Measurements from ENCODE around the gene ELP4. TPM values are rescaled to one million over a fixed set of nuclear protein-coding genes. Genes with fewer than 3 reads are reported as not detected.

The ELP4 gene
- total RNA-seq, 1 donor from 2014 or later: 147 TPM

DNA sequence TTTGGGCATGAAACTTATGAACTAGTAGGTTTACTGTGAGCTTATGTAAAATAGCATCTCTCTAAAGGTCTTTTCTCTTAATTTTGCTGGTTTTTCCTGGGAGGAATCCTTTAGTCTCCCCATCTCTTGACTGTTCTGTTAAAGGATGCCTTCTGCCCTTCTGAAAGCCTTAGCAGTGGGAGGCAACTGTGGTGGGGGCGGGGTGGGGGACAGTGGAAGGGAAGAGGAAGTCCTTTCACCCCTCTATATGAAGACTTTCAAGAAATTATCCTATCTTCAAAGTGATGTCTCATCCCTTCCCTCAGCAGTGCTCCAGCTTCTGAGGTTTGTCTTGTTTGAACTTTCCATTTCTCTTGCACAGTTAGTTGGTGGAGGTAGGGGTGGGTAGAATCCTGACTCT is 73.1 kb downstream of the ELP4 start:
- Mint-ChIP-seq H3K27ac (peak overlapping the region; percentile 80), H3K9me3 (peaks cover 29% of the 10 kb centered on the region), H3K4me1 (peaks cover 17% of the 10 kb centered on the region), H3K36me3 (peaks cover 40% of the 10 kb centered on the region), H3K27me3 (ENCODE audit: insufficient read depth, low read depth) (no peaks in the 10 kb centered on the region), H3K4me3 (no peak overlapping the region)
- Histone ChIP-seq H3F3A (ENCODE audit: low read depth) (peaks cover 17% of the 10 kb centered on the region), H3K9me3 (ENCODE audit: low read depth) (peaks cover 3% of the 10 kb centered on the region), H3K4me3 (no peak overlapping the region), H3K79me2 (ENCODE audit: low read depth) (peaks cover 16% of the 10 kb centered on the region), H3K36me3 (peaks cover 10% of the 10 kb centered on the region), H3K4me1 (peaks cover 14% of the 10 kb centered on the region), H3K9ac (no peak overlapping the region), H4K20me1 (ENCODE audit: low read depth) (no peaks in the 10 kb centered on the region), H3K27me3 (no peaks in the 10 kb centered on the region), H3K27ac (peak overlapping the region; percentile 80), H2AFZ (replicated peaks) (no peak overlapping the region), H3K4me2 (peak overlapping the region; percentile 60)
- peak; percentile 9 for DNase-seq (ENCODE audit: low spot score)
- TF ChIP-seq, protein P1, sequence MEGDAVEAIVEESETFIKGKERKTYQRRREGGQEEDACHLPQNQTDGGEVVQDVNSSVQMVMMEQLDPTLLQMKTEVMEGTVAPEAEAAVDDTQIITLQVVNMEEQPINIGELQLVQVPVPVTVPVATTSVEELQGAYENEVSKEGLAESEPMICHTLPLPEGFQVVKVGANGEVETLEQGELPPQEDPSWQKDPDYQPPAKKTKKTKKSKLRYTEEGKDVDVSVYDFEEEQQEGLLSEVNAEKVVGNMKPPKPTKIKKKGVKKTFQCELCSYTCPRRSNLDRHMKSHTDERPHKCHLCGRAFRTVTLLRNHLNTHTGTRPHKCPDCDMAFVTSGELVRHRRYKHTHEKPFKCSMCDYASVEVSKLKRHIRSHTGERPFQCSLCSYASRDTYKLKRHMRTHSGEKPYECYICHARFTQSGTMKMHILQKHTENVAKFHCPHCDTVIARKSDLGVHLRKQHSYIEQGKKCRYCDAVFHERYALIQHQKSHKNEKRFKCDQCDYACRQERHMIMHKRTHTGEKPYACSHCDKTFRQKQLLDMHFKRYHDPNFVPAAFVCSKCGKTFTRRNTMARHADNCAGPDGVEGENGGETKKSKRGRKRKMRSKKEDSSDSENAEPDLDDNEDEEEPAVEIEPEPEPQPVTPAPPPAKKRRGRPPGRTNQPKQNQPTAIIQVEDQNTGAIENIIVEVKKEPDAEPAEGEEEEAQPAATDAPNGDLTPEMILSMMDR (IDR thresholded peaks at IDR 0.05): no peak
- TF ChIP-seq EZH2phosphoT487 (IDR thresholded peaks at IDR 0.05) (no peak), EZH2 (IDR thresholded peaks at IDR 0.05) (no peak)

DNA sequence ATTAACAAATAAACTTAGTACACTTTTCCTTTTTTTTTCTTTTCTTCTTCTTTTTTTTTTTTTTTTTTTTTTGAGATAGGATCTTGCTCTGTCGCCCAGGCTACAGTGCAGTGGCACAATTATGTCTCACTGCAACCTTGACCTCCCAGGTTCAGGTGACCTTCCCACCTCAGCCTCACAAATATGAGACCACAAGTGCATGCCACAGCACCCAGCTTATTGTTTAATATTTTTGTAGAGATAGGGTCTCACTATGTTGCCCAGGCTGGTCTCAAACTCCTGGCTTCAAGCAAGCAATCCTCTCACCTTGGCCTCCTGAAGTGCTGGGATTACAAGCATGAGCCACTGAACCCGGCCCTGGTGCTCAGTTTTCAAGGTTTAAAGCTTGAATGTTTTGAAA is 88.9 kb downstream of the ELP4 start:
- Histone ChIP-seq H3K9ac (no peak overlapping the region), H3K27me3 (no peaks in the 10 kb centered on the region), H3K9me3 (ENCODE audit: low read depth) (no peaks in the 10 kb centered on the region), H3K79me2 (ENCODE audit: low read depth) (peaks cover 20% of the 10 kb centered on the region), H3K4me1 (peaks cover 31% of the 10 kb centered on the region), H2AFZ (replicated peaks) (no peak overlapping the region), H3K4me3 (no peak overlapping the region), H3K36me3 (peaks cover 24% of the 10 kb centered on the region), H4K20me1 (ENCODE audit: low read depth) (no peaks in the 10 kb centered on the region), H3F3A (ENCODE audit: low read depth) (peaks cover 39% of the 10 kb centered on the region), H3K4me2 (no peak overlapping the region), H3K27ac (no peak overlapping the region)
- TF ChIP-seq, protein P1 (IDR thresholded peaks at IDR 0.05): no peak
- no peak for TF ChIP-seq EZH2phosphoT487 (IDR thresholded peaks at IDR 0.05)
- no peak for TF ChIP-seq EZH2 (IDR thresholded peaks at IDR 0.05)
- peaks cover 50% of the 10 kb centered on the region for H3K36me3 Mint-ChIP-seq
- peaks cover 14% of the 10 kb centered on the region for H3K9me3 Mint-ChIP-seq
- H3K27ac Mint-ChIP-seq: no peak overlapping the region
- H3K4me3 Mint-ChIP-seq: no peak overlapping the region
- H3K27me3 Mint-ChIP-seq (ENCODE audit: insufficient read depth, low read depth): no peaks in the 10 kb centered on the region
- no peak for DNase-seq (ENCODE audit: low spot score)
- peaks cover 37% of the 10 kb centered on the region for H3K4me1 Mint-ChIP-seq

DNA sequence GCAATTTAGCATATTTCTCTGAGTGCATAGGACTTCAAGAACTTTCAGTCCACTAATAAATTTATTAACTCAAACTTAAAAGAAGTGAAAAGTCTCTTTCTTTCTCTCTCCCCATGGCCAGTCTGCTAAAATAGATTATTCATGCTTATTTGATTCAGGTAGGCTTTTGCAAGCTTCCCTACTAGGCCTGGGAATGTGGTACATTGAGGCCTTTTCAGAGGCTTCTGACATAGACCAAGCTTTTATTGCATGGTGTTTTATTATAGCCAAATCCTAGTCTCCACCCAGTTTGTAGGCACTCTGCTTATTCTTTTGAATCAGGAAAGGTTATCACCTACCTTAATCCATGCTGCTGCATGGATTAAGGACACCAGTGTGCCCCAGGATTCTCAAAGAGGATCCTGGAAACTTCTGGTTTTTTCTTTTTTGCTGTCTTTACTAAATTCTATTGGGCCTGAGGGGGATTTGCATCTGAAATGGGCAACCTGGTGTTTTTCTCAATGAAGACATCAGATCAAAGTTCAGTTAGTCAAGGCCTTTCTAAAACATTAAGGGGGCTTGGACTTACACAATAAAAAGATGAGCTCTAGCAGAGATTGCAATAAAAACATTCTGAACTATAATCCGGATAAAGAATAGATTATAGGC is 92.2 kb downstream of the ELP4 start:
- Mint-ChIP-seq H3K4me3 (peak overlapping the region; percentile 48), H3K4me1 (peaks cover 56% of the 10 kb centered on the region), H3K27ac (no peak overlapping the region), H3K9me3 (peaks cover 15% of the 10 kb centered on the region), H3K27me3 (ENCODE audit: insufficient read depth, low read depth) (no peaks in the 10 kb centered on the region), H3K36me3 (peaks cover 35% of the 10 kb centered on the region)
- Histone ChIP-seq H3K4me3 (peak overlapping the region; percentile 13), H3K36me3 (peaks cover 32% of the 10 kb centered on the region), H3K27me3 (no peaks in the 10 kb centered on the region), H3K79me2 (ENCODE audit: low read depth) (peaks cover 35% of the 10 kb centered on the region), H3K4me1 (peaks cover 60% of the 10 kb centered on the region), H2AFZ (replicated peaks) (no peak overlapping the region), H4K20me1 (ENCODE audit: low read depth) (no peaks in the 10 kb centered on the region), H3K9ac (no peak overlapping the region), H3K4me2 (peak overlapping the region; percentile 55), H3K9me3 (ENCODE audit: low read depth) (no peaks in the 10 kb centered on the region), H3K27ac (peak overlapping the region; percentile 78), H3F3A (ENCODE audit: low read depth) (peaks cover 50% of the 10 kb centered on the region)
- TF ChIP-seq EZH2 (IDR thresholded peaks at IDR 0.05): no peak
- TF ChIP-seq EZH2phosphoT487 (IDR thresholded peaks at IDR 0.05): no peak
- TF ChIP-seq, protein P1 (IDR thresholded peaks at IDR 0.05): no peak
- DNase-seq (ENCODE audit: low spot score): peak; percentile 71

Measured in neural progenitor cell (in vitro differentiated cells).